A549 (cell line): ENCODE results near the gene CCDC170.
"Not testable (repeated sequence)": the region's sequence is repeated elsewhere in the genome, so short reads cannot be mapped to it uniquely, and the experiment has no call there.

Experiments used
- MYC ChIP-seq: IDR thresholded peaks from 2 replicates; pipeline ENCODE4 v1.6.1; 2012; ENCODE audit warnings: mild to moderate bottlenecking, inconsistent platforms, low read length, improper control_type of control experiment, borderline replicate concordance
- POLR2A ChIP-seq: IDR thresholded peaks from 2 replicates; pipeline ENCODE4 v1.6.1; 2012; ENCODE audit warnings: mild to moderate bottlenecking, low read length
- RAD21 ChIP-seq, 2 experiments: fragments of >200 bp in 1 of 2; sonication (Bioruptor Twin) in 1 of 2; formaldehyde crosslinking in 1 of 2; IDR thresholded peaks in 1 of 2; conservative IDR thresholded peaks in 1 of 2; 2 replicates in 1 of 2; 3 replicates in 1 of 2; pipeline ENCODE4 v1.6.1; 2012 to 2018; ENCODE audit warnings: inconsistent platforms in 1 of 2
- SMC3 ChIP-seq: fragments of >200 bp; sonication (Bioruptor Twin); formaldehyde crosslinking; IDR thresholded peaks from 3 replicates; pipeline ENCODE4 v1.6.1; 2018; ENCODE audit warnings: inconsistent platforms
- TF ChIP-seq, protein P1 (sequence below): fragments of >200 bp; sonication (Bioruptor Twin); formaldehyde crosslinking; IDR thresholded peaks from 3 replicates; pipeline ENCODE4 v1.5.1; 2016

- not testable (repeated sequence) for TF ChIP-seq POLR2A; MYC; SMC3; RAD21 (conservative IDR thresholded peaks at IDR 0.05 in 1 of 2, IDR thresholded peaks at IDR 0.05 in 1 of 2)
- TF ChIP-seq, protein P1, sequence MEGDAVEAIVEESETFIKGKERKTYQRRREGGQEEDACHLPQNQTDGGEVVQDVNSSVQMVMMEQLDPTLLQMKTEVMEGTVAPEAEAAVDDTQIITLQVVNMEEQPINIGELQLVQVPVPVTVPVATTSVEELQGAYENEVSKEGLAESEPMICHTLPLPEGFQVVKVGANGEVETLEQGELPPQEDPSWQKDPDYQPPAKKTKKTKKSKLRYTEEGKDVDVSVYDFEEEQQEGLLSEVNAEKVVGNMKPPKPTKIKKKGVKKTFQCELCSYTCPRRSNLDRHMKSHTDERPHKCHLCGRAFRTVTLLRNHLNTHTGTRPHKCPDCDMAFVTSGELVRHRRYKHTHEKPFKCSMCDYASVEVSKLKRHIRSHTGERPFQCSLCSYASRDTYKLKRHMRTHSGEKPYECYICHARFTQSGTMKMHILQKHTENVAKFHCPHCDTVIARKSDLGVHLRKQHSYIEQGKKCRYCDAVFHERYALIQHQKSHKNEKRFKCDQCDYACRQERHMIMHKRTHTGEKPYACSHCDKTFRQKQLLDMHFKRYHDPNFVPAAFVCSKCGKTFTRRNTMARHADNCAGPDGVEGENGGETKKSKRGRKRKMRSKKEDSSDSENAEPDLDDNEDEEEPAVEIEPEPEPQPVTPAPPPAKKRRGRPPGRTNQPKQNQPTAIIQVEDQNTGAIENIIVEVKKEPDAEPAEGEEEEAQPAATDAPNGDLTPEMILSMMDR: not testable (repeated sequence)
These were observed 25.2 kb downstream of the CCDC170 start for GRCh38 chr6:151518992-151519391.
